ENCODE data around the gene JAZF1.

DNA sequence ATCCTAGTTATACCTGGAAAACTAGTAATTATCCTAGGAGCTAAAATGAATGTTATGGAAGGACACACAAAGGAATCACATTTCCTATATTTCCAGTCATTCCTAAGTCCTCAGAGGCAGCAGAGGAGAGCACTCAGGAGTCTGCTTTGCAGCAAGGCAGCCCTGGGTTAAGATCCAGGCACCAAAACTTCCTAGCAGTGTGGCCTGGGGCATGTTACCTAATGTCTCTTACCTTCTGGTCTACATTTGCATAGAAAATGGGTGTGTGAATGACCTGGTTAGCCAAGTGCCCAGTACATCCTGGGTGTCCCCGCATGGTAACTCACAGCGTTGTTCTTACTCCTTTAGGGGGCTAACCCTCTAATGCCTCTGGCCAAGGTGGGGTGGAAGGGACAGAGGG is 304.8 kb downstream of the JAZF1 start:
- TF ChIP-seq, protein P1, sequence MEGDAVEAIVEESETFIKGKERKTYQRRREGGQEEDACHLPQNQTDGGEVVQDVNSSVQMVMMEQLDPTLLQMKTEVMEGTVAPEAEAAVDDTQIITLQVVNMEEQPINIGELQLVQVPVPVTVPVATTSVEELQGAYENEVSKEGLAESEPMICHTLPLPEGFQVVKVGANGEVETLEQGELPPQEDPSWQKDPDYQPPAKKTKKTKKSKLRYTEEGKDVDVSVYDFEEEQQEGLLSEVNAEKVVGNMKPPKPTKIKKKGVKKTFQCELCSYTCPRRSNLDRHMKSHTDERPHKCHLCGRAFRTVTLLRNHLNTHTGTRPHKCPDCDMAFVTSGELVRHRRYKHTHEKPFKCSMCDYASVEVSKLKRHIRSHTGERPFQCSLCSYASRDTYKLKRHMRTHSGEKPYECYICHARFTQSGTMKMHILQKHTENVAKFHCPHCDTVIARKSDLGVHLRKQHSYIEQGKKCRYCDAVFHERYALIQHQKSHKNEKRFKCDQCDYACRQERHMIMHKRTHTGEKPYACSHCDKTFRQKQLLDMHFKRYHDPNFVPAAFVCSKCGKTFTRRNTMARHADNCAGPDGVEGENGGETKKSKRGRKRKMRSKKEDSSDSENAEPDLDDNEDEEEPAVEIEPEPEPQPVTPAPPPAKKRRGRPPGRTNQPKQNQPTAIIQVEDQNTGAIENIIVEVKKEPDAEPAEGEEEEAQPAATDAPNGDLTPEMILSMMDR (IDR thresholded peaks at IDR 0.05; ENCODE audit: insufficient read depth, low read length), result no peak
- TF ChIP-seq GABPA (IDR thresholded peaks at IDR 0.05; ENCODE audit: low read depth) (no peak), SPI1 (IDR thresholded peaks at IDR 0.05; ENCODE audit: borderline replicate concordance, low read depth) (no peak), POLR2AphosphoS5 (IDR thresholded peaks at IDR 0.05; ENCODE audit: low read depth) (no peak)

All from HL-60 (cell line).